HepG2 (cell line): Measurements from ENCODE around the gene ARMH3. TPM values are rescaled to one million over a fixed set of nuclear protein-coding genes. Genes with fewer than 3 reads are reported as not detected.
A peak's percentile ranks its signal among the peaks of the same experiment; 100 is the strongest.

Experiments used
- CBX1 ChIP-seq: IDR thresholded peaks from one replicate; pipeline ENCODE4 v1.6.1; 2016; ENCODE audit warnings: antibody characterized with exemption, low read depth
- ELF4 ChIP-seq: sonication (generic); formaldehyde crosslinking; IDR thresholded peaks from 2 replicates; pipeline ENCODE4 v1.5.0; 2020; ENCODE audit warnings: missing genetic modification reagents, mild to moderate bottlenecking, moderate library complexity, borderline replicate concordance
- FOXM1 ChIP-seq: sonication (generic); formaldehyde crosslinking; IDR thresholded peaks from 2 replicates; pipeline ENCODE4 v1.5.0; 2020; ENCODE audit warnings: missing genetic modification reagents
- FUBP1 ChIP-seq: sonication (generic); formaldehyde crosslinking; IDR thresholded peaks from 2 replicates; pipeline ENCODE4 v1.5.1; 2020; ENCODE audit warnings: missing genetic modification reagents, mild to moderate bottlenecking, borderline replicate concordance
- HOXA7 ChIP-seq: sonication (generic); formaldehyde crosslinking; IDR thresholded peaks from 2 replicates; pipeline ENCODE4 v1.8.1; 2022; ENCODE audit warnings: mild to moderate bottlenecking, missing genetic modification reagents, moderate library complexity
- PCBP2 ChIP-seq: fragments of 200-400 bp; formaldehyde crosslinking; optimal IDR thresholded peaks from 2 replicates; pipeline ENCODE3; 2018; ENCODE audit warnings: low read length, low read depth; ENCODE audit not compliant: poor library complexity, severe bottlenecking
- USF2 ChIP-seq, 2 experiments: sonication (generic) in 1 of 2; formaldehyde crosslinking in 1 of 2; IDR thresholded peaks; 2 replicates each; pipeline versions ENCODE4 v1.5.1 to v1.6.1; 2011 to 2020; ENCODE audit warnings: borderline replicate concordance in 1 of 2, low read depth in 1 of 2, low read length in 1 of 2, mild to moderate bottlenecking in 1 of 2, missing genetic modification reagents in 1 of 2, moderate library complexity in 1 of 2
- ZNF142 ChIP-seq: sonication (generic); formaldehyde crosslinking; IDR thresholded peaks from 2 replicates; pipeline ENCODE4 v1.4.0; 2020; ENCODE audit warnings: missing genetic modification reagents
- ZNF280B ChIP-seq: sonication (generic); formaldehyde crosslinking; IDR thresholded peaks from 2 replicates; pipeline ENCODE4 v1.5.0; 2020; ENCODE audit warnings: missing genetic modification reagents, mild to moderate bottlenecking, borderline replicate concordance
- ZNF691 ChIP-seq: sonication (generic); formaldehyde crosslinking; IDR thresholded peaks from 2 replicates; pipeline ENCODE4 v1.4.0; 2020; ENCODE audit warnings: missing genetic modification reagents, low read depth, mild to moderate bottlenecking, borderline replicate concordance
- ZNF761 ChIP-seq: sonication (generic); formaldehyde crosslinking; conservative IDR thresholded peaks from 2 replicates; pipeline ENCODE4 v1.4.0; 2020; ENCODE audit warnings: mild to moderate bottlenecking, missing genetic modification reagents
- ZNF768 ChIP-seq: sonication (generic); formaldehyde crosslinking; IDR thresholded peaks from 2 replicates; pipeline ENCODE4 v1.4.0; 2020; ENCODE audit warnings: missing genetic modification reagents
- ZSCAN31 ChIP-seq: sonication (generic); formaldehyde crosslinking; IDR thresholded peaks from 2 replicates; pipeline ENCODE4 v1.5.0; 2020; ENCODE audit warnings: low read depth, mild to moderate bottlenecking, missing genetic modification reagents
- polyA plus RNA-seq, 8 experiments: library from polyadenylated mRNA; depleted of rRNA in 3 of 8; stranded (reverse) in 7 of 8; unstranded in 1 of 8; fragments of >200 nt; fragmentation: Illumina TruSeq in 4 of 8; extraction: Trizol in 4 of 8; gene quantifications; 2 replicates each; pipeline versions ENCODE4 v1.2.1 to v1.2.3, GENCODE V29; 2011 to 2016; ENCODE audit warnings: low read depth in 4 of 8, missing spikeins in 1 of 8, mixed read lengths in 1 of 8; ENCODE audit not compliant: insufficient read depth in 1 of 8
- total RNA-seq, 5 experiments: library from RNA; depleted of rRNA; stranded (reverse); fragments of >200 nt; fragmentation: Illumina TruSeq; extraction: Trizol; gene quantifications; 2 replicates each; pipeline ENCODE4 v1.2.3, GENCODE V29; 2016; ENCODE audit warnings: low read depth in 1 of 5

ARMH3 gene
- total and polyA plus RNA-seq, 2 of the 13 experiments (the other 11 are each of a cell fraction or from before 2014, with no cell fraction given) = 8.4 to 16.9 TPM

- TF ChIP-seq FUBP1 (CRISPR knock-in tag) (no peak), ZNF280B (no peak; the same call in 1 of the 2 replicates), ZNF761 (CRISPR knock-in tag) (no peak), USF2 (IDR thresholded peaks at IDR 0.05; ENCODE audit: low read depth, low read length) (no peak), USF2 (CRISPR knock-in tag; IDR thresholded peaks at IDR 0.05; ENCODE audit: borderline replicate concordance) (no peak), ZSCAN31 (CRISPR knock-in tag) (peak; percentile 53), CBX1 (no peak), ZNF691 (CRISPR knock-in tag) (no peak), ELF4 (peak; percentile 80; the same call in 1 of the 2 replicates), ZNF768 (CRISPR knock-in tag) (peak; percentile 45; the same call in 1 of the 2 replicates), FOXM1 (CRISPR knock-in tag) (no peak), HOXA7 (CRISPR knock-in tag) (no peak), PCBP2 (no peak), ZNF142 (CRISPR knock-in tag) (no peak)
Measured at GRCh38 chr10:102064868-102065560, 9.0 kb upstream of the ARMH3 start, which contains the start of gene HPS6 (continued).
